HepG2 (cell line): Measurements from ENCODE around the gene MAN2A2. TPM values are rescaled to one million over a fixed set of nuclear protein-coding genes. Genes with fewer than 3 reads are reported as not detected.

ENCODE experiments used
- BCL6 ChIP-seq: IDR thresholded peaks from 2 replicates; pipeline ENCODE4 v1.6.1; 2016; ENCODE audit warnings: missing genetic modification reagents, missing compliant biosample characterization
- MATR3 ChIP-seq: sonication (generic); formaldehyde crosslinking; IDR thresholded peaks from 2 replicates; pipeline ENCODE4 v1.4.0; 2020; ENCODE audit warnings: missing genetic modification reagents
- MIER2 ChIP-seq: IDR thresholded peaks from 2 replicates; pipeline ENCODE4 v1.6.1; 2016; ENCODE audit warnings: missing biosample characterization, missing genetic modification reagents
- REL ChIP-seq: sonication (generic); formaldehyde crosslinking; conservative IDR thresholded peaks from 2 replicates; pipeline ENCODE4 v1.8.0; 2022; ENCODE audit warnings: mild to moderate bottlenecking, missing genetic modification reagents, moderate library complexity
- RFXAP ChIP-seq: sonication (generic); formaldehyde crosslinking; IDR thresholded peaks from 2 replicates; pipeline ENCODE4 v1.4.0; 2020; ENCODE audit warnings: missing genetic modification reagents, borderline replicate concordance
- ZNF264 ChIP-seq: sonication (generic); formaldehyde crosslinking; IDR thresholded peaks from 2 replicates; pipeline ENCODE4 v1.4.0; 2020; ENCODE audit warnings: missing genetic modification reagents
- ZNF367 ChIP-seq: sonication (generic); formaldehyde crosslinking; IDR thresholded peaks from 2 replicates; pipeline ENCODE4 v1.4.0; 2020; ENCODE audit warnings: missing genetic modification reagents, borderline replicate concordance
- ZNF788 ChIP-seq: sonication (generic); formaldehyde crosslinking; IDR thresholded peaks from 2 replicates; pipeline ENCODE4 v1.5.0; 2020; ENCODE audit warnings: mild to moderate bottlenecking, missing genetic modification reagents, borderline replicate concordance
- polyA plus RNA-seq, 8 experiments: library from polyadenylated mRNA; depleted of rRNA in 3 of 8; stranded (reverse) in 7 of 8; unstranded in 1 of 8; fragments of >200 nt; fragmentation: Illumina TruSeq in 4 of 8; extraction: Trizol in 4 of 8; gene quantifications; 2 replicates each; pipeline versions ENCODE4 v1.2.1 to v1.2.3, GENCODE V29; 2011 to 2016; ENCODE audit warnings: low read depth in 4 of 8, missing spikeins in 1 of 8, mixed read lengths in 1 of 8; ENCODE audit not compliant: insufficient read depth in 1 of 8
- total RNA-seq, 5 experiments: library from RNA; depleted of rRNA; stranded (reverse); fragments of >200 nt; fragmentation: Illumina TruSeq; extraction: Trizol; gene quantifications; 2 replicates each; pipeline ENCODE4 v1.2.3, GENCODE V29; 2016; ENCODE audit warnings: low read depth in 1 of 5
- TF ChIP-seq, protein P1 (sequence below), 2 experiments: sonication (generic) in 1 of 2; formaldehyde crosslinking in 1 of 2; IDR thresholded peaks; 2 replicates each; pipeline versions ENCODE4 v1.4.0 to v1.6.1; 2016 to 2020; ENCODE audit warnings: borderline replicate concordance in 1 of 2, low read depth in 1 of 2, mild to moderate bottlenecking in 1 of 2, missing genetic modification reagents in 1 of 2
- TF ChIP-seq, protein P2 (sequence below): sonication (generic); formaldehyde crosslinking; IDR thresholded peaks from 2 replicates; pipeline ENCODE4 v1.4.0; 2020; ENCODE audit warnings: mild to moderate bottlenecking, missing genetic modification reagents
- TF ChIP-seq, protein P3 (sequence below): sonication (generic); formaldehyde crosslinking; IDR thresholded peaks from 2 replicates; pipeline ENCODE4 v1.4.0; 2020; ENCODE audit warnings: mild to moderate bottlenecking, missing genetic modification reagents, borderline replicate concordance

MAN2A2 gene
- total and polyA plus RNA-seq, 2 of the 13 experiments (the other 11 are each of a cell fraction or from before 2014, with no cell fraction given) = 17.5 to 51.5 TPM

DNA sequence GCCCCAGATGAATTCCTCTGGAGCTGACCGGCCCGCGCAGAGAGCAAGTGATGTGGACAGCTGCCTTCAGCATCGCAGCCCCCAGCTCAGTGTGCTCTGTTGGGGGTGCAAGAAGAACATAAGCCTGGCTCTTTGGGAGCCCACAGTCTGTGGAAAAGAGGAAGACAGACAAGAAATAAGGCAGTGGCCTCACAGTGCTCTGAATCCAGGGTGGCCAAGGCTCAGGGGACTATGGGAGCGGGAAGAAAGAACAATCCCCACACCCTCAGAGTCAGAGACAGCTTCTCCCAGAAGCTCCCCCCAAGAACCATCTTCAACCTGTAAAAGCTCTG is 29.5 kb downstream of the MAN2A2 start (continued):
- TF ChIP-seq, protein P1, sequence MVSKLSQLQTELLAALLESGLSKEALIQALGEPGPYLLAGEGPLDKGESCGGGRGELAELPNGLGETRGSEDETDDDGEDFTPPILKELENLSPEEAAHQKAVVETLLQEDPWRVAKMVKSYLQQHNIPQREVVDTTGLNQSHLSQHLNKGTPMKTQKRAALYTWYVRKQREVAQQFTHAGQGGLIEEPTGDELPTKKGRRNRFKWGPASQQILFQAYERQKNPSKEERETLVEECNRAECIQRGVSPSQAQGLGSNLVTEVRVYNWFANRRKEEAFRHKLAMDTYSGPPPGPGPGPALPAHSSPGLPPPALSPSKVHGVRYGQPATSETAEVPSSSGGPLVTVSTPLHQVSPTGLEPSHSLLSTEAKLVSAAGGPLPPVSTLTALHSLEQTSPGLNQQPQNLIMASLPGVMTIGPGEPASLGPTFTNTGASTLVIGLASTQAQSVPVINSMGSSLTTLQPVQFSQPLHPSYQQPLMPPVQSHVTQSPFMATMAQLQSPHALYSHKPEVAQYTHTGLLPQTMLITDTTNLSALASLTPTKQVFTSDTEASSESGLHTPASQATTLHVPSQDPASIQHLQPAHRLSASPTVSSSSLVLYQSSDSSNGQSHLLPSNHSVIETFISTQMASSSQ (IDR thresholded peaks at IDR 0.05; ENCODE audit: low read depth) = no peak
- TF ChIP-seq, protein P1 (CRISPR knock-in tag; IDR thresholded peaks at IDR 0.05; ENCODE audit: borderline replicate concordance) = 0 out of 2 replicates have a peak, but pooled peaks have one; percentile 20
- TF ChIP-seq REL (CRISPR knock-in tag) = 0 out of 2 replicates have a peak, but pooled peaks have one; percentile 75
- TF ChIP-seq ZNF367 (CRISPR knock-in tag) = no peak
- TF ChIP-seq, protein P2, sequence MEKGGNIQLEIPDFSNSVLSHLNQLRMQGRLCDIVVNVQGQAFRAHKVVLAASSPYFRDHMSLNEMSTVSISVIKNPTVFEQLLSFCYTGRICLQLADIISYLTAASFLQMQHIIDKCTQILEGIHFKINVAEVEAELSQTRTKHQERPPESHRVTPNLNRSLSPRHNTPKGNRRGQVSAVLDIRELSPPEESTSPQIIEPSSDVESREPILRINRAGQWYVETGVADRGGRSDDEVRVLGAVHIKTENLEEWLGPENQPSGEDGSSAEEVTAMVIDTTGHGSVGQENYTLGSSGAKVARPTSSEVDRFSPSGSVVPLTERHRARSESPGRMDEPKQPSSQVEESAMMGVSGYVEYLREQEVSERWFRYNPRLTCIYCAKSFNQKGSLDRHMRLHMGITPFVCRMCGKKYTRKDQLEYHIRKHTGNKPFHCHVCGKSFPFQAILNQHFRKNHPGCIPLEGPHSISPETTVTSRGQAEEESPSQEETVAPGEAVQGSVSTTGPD = peak; percentile 55; the same call in 1 of the 2 replicates
- TF ChIP-seq MATR3 (CRISPR knock-in tag) = no peak
- TF ChIP-seq, protein P3, sequence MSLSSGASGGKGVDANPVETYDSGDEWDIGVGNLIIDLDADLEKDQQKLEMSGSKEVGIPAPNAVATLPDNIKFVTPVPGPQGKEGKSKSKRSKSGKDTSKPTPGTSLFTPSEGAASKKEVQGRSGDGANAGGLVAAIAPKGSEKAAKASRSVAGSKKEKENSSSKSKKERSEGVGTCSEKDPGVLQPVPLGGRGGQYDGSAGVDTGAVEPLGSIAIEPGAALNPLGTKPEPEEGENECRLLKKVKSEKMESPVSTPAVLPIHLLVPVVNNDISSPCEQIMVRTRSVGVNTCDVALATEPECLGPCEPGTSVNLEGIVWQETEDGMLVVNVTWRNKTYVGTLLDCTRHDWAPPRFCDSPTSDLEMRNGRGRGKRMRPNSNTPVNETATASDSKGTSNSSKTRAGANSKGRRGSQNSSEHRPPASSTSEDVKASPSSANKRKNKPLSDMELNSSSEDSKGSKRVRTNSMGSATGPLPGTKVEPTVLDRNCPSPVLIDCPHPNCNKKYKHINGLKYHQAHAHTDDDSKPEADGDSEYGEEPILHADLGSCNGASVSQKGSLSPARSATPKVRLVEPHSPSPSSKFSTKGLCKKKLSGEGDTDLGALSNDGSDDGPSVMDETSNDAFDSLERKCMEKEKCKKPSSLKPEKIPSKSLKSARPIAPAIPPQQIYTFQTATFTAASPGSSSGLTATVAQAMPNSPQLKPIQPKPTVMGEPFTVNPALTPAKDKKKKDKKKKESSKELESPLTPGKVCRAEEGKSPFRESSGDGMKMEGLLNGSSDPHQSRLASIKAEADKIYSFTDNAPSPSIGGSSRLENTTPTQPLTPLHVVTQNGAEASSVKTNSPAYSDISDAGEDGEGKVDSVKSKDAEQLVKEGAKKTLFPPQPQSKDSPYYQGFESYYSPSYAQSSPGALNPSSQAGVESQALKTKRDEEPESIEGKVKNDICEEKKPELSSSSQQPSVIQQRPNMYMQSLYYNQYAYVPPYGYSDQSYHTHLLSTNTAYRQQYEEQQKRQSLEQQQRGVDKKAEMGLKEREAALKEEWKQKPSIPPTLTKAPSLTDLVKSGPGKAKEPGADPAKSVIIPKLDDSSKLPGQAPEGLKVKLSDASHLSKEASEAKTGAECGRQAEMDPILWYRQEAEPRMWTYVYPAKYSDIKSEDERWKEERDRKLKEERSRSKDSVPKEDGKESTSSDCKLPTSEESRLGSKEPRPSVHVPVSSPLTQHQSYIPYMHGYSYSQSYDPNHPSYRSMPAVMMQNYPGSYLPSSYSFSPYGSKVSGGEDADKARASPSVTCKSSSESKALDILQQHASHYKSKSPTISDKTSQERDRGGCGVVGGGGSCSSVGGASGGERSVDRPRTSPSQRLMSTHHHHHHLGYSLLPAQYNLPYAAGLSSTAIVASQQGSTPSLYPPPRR (CRISPR knock-in tag) = peak; percentile 17; the same call in 1 of the 2 replicates
- TF ChIP-seq ZNF264 (CRISPR knock-in tag) = 0 out of 2 replicates have a peak, but pooled peaks have one; percentile 9
- TF ChIP-seq ZNF788 = no peak
- TF ChIP-seq MIER2 (CRISPR knock-in tag) = peak; percentile 13; the same call in 1 of the 2 replicates
- TF ChIP-seq BCL6 = 0 out of 2 replicates have a peak, but pooled peaks have one; percentile 1
- TF ChIP-seq RFXAP (CRISPR knock-in tag) = no peak
